HG02981 (cell line): ENCODE data around the gene C1orf50.

Experiments used
- ATAC-seq: cut with Tn5 transposase; IDR thresholded peaks from one replicate; pipeline ENCODE4 v1.9.1; 2021; ENCODE audit warnings: mild to moderate bottlenecking, moderate library complexity; ENCODE audit not compliant: unreplicated experiment

C1orf50 gene

GRCh38 chr1:42758641-42759040 is 8.4 kb upstream of the C1orf50 start:
- no peak for ATAC-seq

DNA sequence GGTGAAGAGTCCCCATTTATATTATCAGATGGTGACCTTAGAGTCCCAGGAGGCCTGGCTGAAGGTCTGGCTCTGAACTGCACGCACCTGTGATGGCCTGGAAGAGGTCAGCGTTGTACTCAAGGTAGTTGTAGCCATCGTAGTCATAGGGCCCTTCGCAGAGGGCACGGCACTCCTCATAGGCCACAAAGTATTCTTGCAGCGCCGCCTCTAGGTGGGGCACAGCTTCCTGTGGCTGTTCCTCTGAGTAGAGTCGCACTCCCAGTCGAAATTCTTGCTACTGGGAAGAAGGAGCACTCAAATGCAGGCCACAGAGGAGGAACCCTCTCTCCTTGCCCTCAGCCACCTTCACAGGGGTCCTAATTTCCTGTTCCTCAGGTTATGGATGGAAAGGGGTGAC is 7.9 kb upstream of the C1orf50 start:
- no peak for ATAC-seq

- no peak for ATAC-seq
Measured at GRCh38 chr1:42761567-42761966, 5.5 kb upstream of the C1orf50 start.

- ATAC-seq, result no peak
Measured at GRCh38 chr1:42762269-42762668, 4.8 kb upstream of the C1orf50 start.

- ATAC-seq, result no peak
Measured at GRCh38 chr1:42765269-42765668, 1.8 kb upstream of the C1orf50 start.

- peak; percentile 7 for ATAC-seq
Measured at GRCh38 chr1:42765832-42766740, 963 bp upstream of the C1orf50 start.

GRCh38 chr1:42767510-42768000 is 506 bp downstream of the C1orf50 start:
- peak; percentile 1 for ATAC-seq

GRCh38 chr1:42768172-42768571 is 1.1 kb downstream of the C1orf50 start:
- no peak for ATAC-seq

GRCh38 chr1:42769811-42770210 is 2.8 kb downstream of the C1orf50 start:
- no peak for ATAC-seq

DNA sequence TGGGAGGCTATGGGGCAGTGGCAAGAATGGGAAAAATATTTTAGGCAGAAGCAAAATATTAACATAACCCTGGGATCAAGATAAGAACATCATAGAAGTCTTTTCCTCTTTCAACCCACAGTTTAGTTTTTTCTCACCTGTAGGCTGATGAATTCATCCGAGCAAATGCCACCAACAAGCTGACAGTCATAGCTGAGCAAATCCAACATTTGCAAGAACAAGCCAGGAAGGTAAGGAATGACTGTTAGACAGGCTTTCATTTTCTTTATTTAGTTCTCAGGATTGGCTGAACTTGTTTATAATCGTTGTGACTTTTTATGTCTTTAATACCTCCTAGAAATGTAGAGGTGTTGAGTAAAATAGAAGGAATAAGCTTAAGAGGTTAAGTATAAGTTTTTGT is 6.4 kb downstream of the C1orf50 start:
- no peak for ATAC-seq

- no peak for ATAC-seq
Measured at GRCh38 chr1:42774928-42775526, 8.0 kb downstream of the C1orf50 start.

DNA sequence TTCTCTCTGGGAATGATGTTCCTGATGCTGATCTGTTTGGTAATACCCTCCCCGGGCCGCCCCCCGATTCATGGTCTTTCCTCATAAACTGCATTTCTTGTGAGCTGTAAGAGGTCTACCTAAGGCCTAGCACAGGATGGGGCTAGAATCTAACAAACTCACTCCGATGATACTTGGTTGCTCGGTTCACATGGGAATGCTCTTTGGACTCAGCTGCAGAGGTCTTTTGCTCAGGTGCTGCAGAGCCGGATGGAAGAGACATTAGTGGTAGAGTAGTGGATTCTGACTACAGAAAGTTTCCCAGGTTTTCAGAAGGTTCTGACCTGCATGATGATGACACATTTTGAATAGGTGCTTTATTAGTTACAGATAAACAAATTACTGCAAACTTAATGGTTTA is 9.5 kb downstream of the C1orf50 start:
- ATAC-seq, result no peak

- no peak for ATAC-seq
Measured at GRCh38 chr1:42777852-42778251, 10.8 kb downstream of the C1orf50 start.

DNA sequence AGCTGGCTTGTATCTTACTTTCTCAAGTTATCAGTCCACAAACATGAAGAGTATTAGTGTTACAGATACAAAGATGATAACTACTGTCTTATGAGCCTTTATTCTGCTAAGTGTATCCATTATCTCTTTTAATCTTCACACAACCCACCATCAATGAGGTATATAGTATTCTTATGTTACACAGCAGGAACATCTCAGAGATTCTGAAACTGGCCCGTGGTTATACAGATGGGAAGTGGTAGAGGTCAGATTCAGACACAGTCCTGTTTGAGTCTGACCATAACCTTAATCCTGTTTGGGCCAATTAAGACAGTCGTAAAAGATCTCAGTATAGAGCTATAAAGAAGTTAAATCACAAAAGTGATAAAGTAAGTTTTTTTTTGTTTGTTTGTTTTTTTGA is 12.7 kb downstream of the C1orf50 start:
- no peak for ATAC-seq

DNA sequence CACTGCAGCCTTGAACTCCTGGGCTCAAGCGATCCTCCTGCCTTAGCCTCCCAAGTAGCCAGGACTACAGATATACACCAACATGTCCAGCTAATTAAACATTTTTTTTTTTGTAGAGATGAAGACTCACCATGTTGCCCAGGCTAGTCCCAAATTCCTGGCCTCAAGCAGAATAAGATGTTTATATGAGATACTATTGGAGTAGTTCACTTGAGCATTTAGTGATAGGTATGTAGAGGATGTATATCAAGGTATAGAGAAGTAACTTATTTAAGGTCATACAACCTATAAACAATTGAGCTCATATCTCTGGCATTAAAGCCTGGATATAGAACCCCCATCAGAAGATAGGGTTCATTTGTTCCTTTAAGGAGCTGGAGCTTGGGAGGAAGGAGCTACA is 13.1 kb downstream of the C1orf50 start:
- no peak for ATAC-seq

GRCh38 chr1:42783092-42783491 is 16.0 kb downstream of the C1orf50 start:
- ATAC-seq, result no peak

DNA sequence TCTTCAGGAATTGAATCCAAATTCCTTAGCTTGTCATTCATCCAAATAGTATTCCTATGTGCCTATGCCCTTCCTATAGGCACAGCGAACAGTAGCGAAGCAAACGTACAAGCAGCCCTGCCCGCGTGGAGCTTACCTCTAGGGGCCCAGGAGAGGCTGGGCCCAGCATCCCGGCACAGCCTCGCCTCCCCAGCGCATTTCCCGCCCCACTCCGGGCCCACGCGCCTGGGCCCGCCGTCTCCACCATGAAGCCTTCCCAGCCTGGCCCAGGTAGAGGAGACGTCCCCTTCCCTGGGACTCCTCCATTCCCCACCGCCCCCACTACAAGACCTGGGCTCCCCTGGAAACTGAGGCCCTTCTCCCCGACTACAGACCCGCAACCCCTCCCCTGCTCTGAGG is 17.5 kb downstream of the C1orf50 start:
- ATAC-seq, result no peak

- no peak for ATAC-seq
Measured at GRCh38 chr1:42784946-42785693, 18.1 kb downstream of the C1orf50 start, which contains the start of gene TMEM269. Gene TMEM269 (plus strand): TSS chr1:42784991. CDS start chr1:42789894, 4,903 bp downstream.

- no peak for ATAC-seq
Measured at GRCh38 chr1:42786097-42786496, 19.0 kb downstream of the C1orf50 start.

DNA sequence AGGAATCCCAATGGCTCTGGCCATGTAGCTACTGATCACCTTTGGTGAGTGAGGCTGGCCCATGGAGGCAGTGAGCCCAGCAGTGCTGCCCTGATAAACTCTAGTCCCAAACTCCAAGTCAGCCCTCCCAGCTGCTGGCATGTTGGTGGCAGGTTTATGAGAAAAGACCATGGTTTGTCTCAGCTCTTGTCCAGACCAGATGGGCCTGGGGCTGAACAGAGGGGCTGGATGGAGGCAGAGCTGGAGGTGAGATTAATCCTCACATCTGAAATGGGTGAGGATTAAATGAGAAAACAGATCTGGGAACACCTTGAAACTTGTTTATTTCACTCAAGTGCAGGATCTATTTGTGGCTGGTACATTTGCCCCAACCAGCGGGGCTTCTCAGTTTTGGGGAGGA is 21.0 kb downstream of the C1orf50 start:
- ATAC-seq, result no peak

DNA sequence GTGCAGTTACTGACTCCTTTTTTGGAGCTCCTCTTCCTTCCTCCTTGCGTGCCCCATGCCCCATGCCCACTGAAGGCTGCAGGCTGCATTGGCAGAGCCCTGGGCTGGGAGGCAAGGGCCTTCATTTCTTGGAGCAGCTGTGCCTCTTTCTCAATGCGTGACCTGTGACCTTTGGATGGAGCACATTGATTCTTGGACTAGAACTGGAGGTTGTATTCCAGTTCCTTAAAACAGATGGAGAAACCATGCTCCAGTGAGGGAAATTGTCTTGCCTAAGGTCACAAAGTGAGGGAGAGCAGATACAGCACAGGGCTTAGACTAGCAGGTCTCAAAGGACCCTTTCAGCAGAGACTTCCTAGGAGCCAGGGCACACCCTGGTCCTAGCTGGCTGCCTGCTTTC is 26.8 kb downstream of the C1orf50 start:
- ATAC-seq, result no peak
